K562 (cell line): Measurements from ENCODE around the gene TNFRSF18. TPM values are rescaled to one million over a fixed set of nuclear protein-coding genes. Genes with fewer than 3 reads are reported as not detected.
A peak's percentile ranks its signal among the peaks of the same experiment; 100 is the strongest.

Experiments
- ATAC-seq: fragments of 200-7000 bp; cut with Tn5 transposase; 3 replicates; pipeline ENCODE4 v1.9.1; 2020; ENCODE audit warnings: moderate library complexity
- BruUV-seq: library from RNA; stranded (reverse); fragments of 400-500 nt; replicated peaks from 2 replicates; lab custom pipeline; 2021; lab: Mats Ljungman, UMichigan
- CTCF ChIA-PET: fragments of 300-600 bp; formaldehyde crosslinking; extraction: SDS; loops from one replicate; lab custom pipeline; 2021; ENCODE audit warnings: low intra/inter-chr PET ratio; lab: Yijun Ruan, JAX
- POLR2A ChIA-PET: fragments of 300-600, 350-650 bp; sonication (Branson Sonifier 250); formaldehyde crosslinking; extraction: SDS; loops from one replicate; lab custom pipeline; 2021; ENCODE audit warnings: antibody characterized with exemption, inconsistent platforms; lab: Yijun Ruan, JAX
- DNase-seq, 4 experiments: peaks; one replicate each; pipeline versions ENCODE4 v3.0.0 to v3.0.0-alpha.2; 2011 to 2018; ENCODE audit warnings: low spot score in 3 of 4, mixed read lengths in 3 of 4; ENCODE audit errors: extremely low read depth in 1 of 4
- FAIRE-seq: peaks from 2 replicates; lab custom pipeline; 2011; peaks lifted over from hg19 to GRCh38; lab: Jason Lieb, UNC
- H2AFZ ChIP-seq: 2 replicates; pipeline ENCODE4 v1.6.0; 2011; ENCODE audit warnings: low read depth, low read length, control low read depth, inconsistent platforms
- H3K27ac ChIP-seq: fragments of 200-600 bp; 3 replicates; pipeline ENCODE4 v1.8.0; 2011; ENCODE audit warnings: low read depth, mild to moderate bottlenecking, control low read depth, inconsistent platforms, low read length, moderate library complexity, mixed read lengths; ENCODE audit errors: extremely low read depth
- H3K27me3 ChIP-seq, 2 experiments: fragments of 300-600 bp in 1 of 2; 2 replicates in 1 of 2; 3 replicates in 1 of 2; pipeline versions ENCODE4 v1.6.0 to v1.8.0; 2011; ENCODE audit warnings: inconsistent platforms in 2 of 2, low read length in 2 of 2, mild to moderate bottlenecking in 1 of 2, mixed read lengths in 1 of 2, moderate library complexity in 1 of 2; ENCODE audit not compliant: control insufficient read depth in 2 of 2, insufficient read depth in 2 of 2
- H3K36me3 ChIP-seq: fragments of 300-600 bp; 3 replicates; pipeline ENCODE4 v1.8.0; 2011; ENCODE audit warnings: mild to moderate bottlenecking, low read length, inconsistent platforms; ENCODE audit not compliant: control insufficient read depth, insufficient read depth
- H3K4me1 ChIP-seq, 2 experiments: fragments of 200-600 bp in 1 of 2; replicated peaks in 1 of 2; 2 replicates in 1 of 2; 3 replicates in 1 of 2; pipeline versions ENCODE4 v1.5.1 to v1.8.0; 2011; ENCODE audit warnings: inconsistent platforms in 2 of 2, low read length in 2 of 2, mild to moderate bottlenecking in 1 of 2, mixed read lengths in 1 of 2, moderate library complexity in 1 of 2; ENCODE audit not compliant: control insufficient read depth in 2 of 2, insufficient read depth in 2 of 2
- H3K4me2 ChIP-seq: 2 replicates; pipeline ENCODE4 v1.6.1; 2011; ENCODE audit warnings: low read length, control low read depth, inconsistent platforms, mixed read lengths; ENCODE audit not compliant: insufficient read depth
- H3K4me3 ChIP-seq: fragments of 200-600 bp; sonication (generic), shearing (Covaris generic); 2 replicates; pipeline ENCODE4 v1.5.1; 2016; ENCODE audit warnings: control low read depth, inconsistent platforms
- H3K79me2 ChIP-seq: fragments of 200-600 bp; 3 replicates; pipeline ENCODE4 v1.8.0; 2011; ENCODE audit warnings: low read length, inconsistent platforms; ENCODE audit not compliant: control insufficient read depth, insufficient read depth
- H3K9ac ChIP-seq, 2 experiments: 2 replicates each; pipeline versions ENCODE4 v1.6.0 to v1.6.1; 2011; ENCODE audit warnings: low read depth in 2 of 2, low read length in 2 of 2, control low read depth in 1 of 2, inconsistent platforms in 1 of 2, mild to moderate bottlenecking in 1 of 2, mixed read lengths in 1 of 2; ENCODE audit not compliant: insufficient read depth in 1 of 2
- H3K9me1 ChIP-seq: one replicate; pipeline ENCODE4 v1.6.0; 2011; ENCODE audit warnings: inconsistent platforms, mild to moderate bottlenecking, low read length, moderate library complexity; ENCODE audit not compliant: control insufficient read depth, insufficient read depth
- H3K9me3 ChIP-seq: replicated peaks from 2 replicates; pipeline ENCODE4 v1.5.1; 2011; ENCODE audit warnings: low read depth, low read length, inconsistent platforms; ENCODE audit not compliant: control insufficient read depth, insufficient read depth
- H4K20me1 ChIP-seq: replicated peaks from 2 replicates; pipeline ENCODE4 v1.6.1; 2011; ENCODE audit warnings: low read length, inconsistent platforms, mixed read lengths; ENCODE audit not compliant: control insufficient read depth, insufficient read depth
- HDGF ChIP-seq: fragments of 450-650 bp; IDR thresholded peaks from 2 replicates; pipeline ENCODE4 v1.6.1; 2016
- WGBS: fragments of 100-300 bp; shearing (Covaris generic); methylation state at CpG from one replicate; pipeline ENCODE4 v1.1.6; 2016; ENCODE audit warnings: low coverage, mixed read lengths; ENCODE audit not compliant: insufficient coverage; ENCODE audit errors: missing lambda C conversion rate; 5-methylcytosine and 5-hydroxymethylcytosine counted together
- in situ Hi-C: fragments of 300-500 bp; cut with MboI; formaldehyde crosslinking; loops from 4 replicates; pipeline ENCODE4 v1.15.0; 2018; ENCODE audit warnings: inconsistent platforms, mixed read lengths
- intact Hi-C: fragments of 100-400 bp; cut with micrococcal nuclease; formaldehyde crosslinking; loops from 2 replicates; pipeline ENCODE4 v1.14.2; 2022
- polyA plus RNA-seq, 8 experiments: library from polyadenylated mRNA; depleted of rRNA in 4 of 8; stranded (reverse) in 5 of 8; unstranded in 3 of 8; fragments of >200 nt; fragmentation: Nextera tagmentation in 2 of 8; fragmentation: Illumina TruSeq in 1 of 8; extraction: Ambion mirVana in 2 of 8; extraction: Trizol in 1 of 8; gene quantifications; 2 replicates each; pipeline versions ENCODE4 v1.2.1 to v1.2.3, GENCODE V29; 2011 to 2014; ENCODE audit warnings: inconsistent platforms in 1 of 8, missing spikeins in 1 of 8
- total RNA-seq, 7 experiments: library from RNA; depleted of rRNA in 6 of 7; stranded (reverse); fragments of >200 nt in 6 of 7; fragmentation: Illumina TruSeq in 2 of 7; extraction: Trizol in 2 of 7; gene quantifications; 2 replicates each; pipeline versions ENCODE4 v1.2.1 to v1.2.3, GENCODE V29; 2011 to 2021; ENCODE audit warnings: low replicate concordance in 1 of 7
- TF ChIP-seq, protein P1 (sequence below): fragments of 450-650 bp; IDR thresholded peaks from 2 replicates; pipeline ENCODE4 v1.6.1; 2016; ENCODE audit warnings: missing biosample characterization, missing genetic modification characterization

Gene TNFRSF18
- total and polyA plus RNA-seq, 9 of the 15 experiments (the other 6 are each of a cell fraction or from before 2014, with no cell fraction given), result 0.24 to 0.27 TPM; not detected in 7

DNA sequence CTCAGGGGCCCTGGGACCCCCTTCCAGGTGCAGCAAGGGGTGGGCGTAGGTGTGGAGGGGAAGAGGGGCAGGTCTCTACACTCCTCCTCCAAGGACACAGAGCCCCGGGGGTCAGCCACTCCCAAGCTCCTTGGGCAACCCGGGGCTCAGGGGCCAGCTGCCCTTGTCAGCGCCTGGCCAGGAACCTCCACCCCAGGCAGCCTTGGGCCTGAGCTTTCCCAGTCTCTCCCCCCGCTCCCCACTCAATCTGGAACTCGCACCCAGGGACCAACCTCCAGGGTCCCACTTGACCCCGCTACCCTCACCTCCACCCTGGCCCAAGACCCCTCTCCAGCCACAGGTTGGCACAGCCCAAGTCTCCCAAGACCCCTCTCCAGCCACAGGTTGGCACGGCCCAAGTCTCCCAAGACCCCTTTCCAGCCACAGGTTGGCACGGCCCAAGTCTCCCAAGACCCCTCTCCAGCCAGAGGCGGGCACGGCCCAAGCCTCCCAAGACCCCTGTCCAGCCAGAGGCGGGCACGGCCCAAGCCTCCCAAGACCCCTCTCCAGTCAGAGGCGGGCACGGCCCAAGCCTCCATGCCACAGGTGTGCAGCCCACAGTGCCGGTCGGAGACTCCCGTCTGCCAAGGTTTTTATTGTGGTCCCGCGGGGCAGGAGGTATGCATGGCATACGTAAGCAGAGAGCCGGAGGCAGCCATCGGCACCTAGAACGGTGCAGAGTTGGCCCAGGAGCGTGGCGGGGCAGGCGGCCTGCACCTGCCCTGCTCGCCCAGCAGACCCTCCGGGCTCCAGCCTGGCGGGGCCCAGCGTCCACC is 4.5 kb upstream of the TNFRSF18 start:
- no peaks in the 10 kb centered on the region; the same call in 1 of the 2 replicates for H4K20me1 ChIP-seq
- BruUV-seq, result no TSS peak
- no peaks in the 10 kb centered on the region for H3K27me3 ChIP-seq
- H3K4me3 ChIP-seq, result no peak overlapping the region
- H3K9ac ChIP-seq, result peak overlapping the region in 1 of 2 experiments; percentile 59; a peak in 1 of 4 replicates
- FAIRE-seq, result no peak
- H3K4me2 ChIP-seq, result no peak overlapping the region
- H3K27ac ChIP-seq, result no peak overlapping the region
- no peak overlapping the region for H2AFZ ChIP-seq
- intact Hi-C loops (no loop called here), in situ Hi-C loops (no loop called here)
- peaks cover 5% of the 10 kb centered on the region; the same call in 1 of the 3 replicates for H3K36me3 ChIP-seq
- H3K9me1 ChIP-seq, result no peaks in the 10 kb centered on the region
- ATAC-seq, result no peak
- no peaks in the 10 kb centered on the region for H3K9me3 ChIP-seq
- ChIA-PET POLR2A (interaction anchor here (2.3 kb wide), 1 partner anchor 20 kb away, joined by 7 read pairs; no protein-coding TSS in a partner anchor), CTCF (no interaction called here)
- H3K79me2 ChIP-seq, result no peaks in the 10 kb centered on the region
- DNase-seq, result no peak
- TF ChIP-seq HDGF, result no peak
- TF ChIP-seq, protein P1, sequence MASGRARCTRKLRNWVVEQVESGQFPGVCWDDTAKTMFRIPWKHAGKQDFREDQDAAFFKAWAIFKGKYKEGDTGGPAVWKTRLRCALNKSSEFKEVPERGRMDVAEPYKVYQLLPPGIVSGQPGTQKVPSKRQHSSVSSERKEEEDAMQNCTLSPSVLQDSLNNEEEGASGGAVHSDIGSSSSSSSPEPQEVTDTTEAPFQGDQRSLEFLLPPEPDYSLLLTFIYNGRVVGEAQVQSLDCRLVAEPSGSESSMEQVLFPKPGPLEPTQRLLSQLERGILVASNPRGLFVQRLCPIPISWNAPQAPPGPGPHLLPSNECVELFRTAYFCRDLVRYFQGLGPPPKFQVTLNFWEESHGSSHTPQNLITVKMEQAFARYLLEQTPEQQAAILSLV, result no peak
- 76% methylated on average over 28 of the region's 31 CpGs for WGBS
- peaks cover 13 to 92% of the 10 kb centered on the region in 2 experiments; a peak in 4 of 5 replicates for H3K4me1 ChIP-seq
